ENCODE data around the gene FOXJ3. TPM values are rescaled to one million over a fixed set of nuclear protein-coding genes. Genes with fewer than 3 reads are reported as not detected.

The FOXJ3 gene
- polyA plus RNA-seq, 1 of the 3 experiments (the other 2 are of a cell fraction) = 16.0 TPM

GRCh38 chr1:42167611-42168390 is 167.2 kb downstream of the FOXJ3 start (continued):
- no peak for TF ChIP-seq YY1 (IDR thresholded peaks at IDR 0.05; ENCODE audit: low read depth)
- TF ChIP-seq, protein P1, sequence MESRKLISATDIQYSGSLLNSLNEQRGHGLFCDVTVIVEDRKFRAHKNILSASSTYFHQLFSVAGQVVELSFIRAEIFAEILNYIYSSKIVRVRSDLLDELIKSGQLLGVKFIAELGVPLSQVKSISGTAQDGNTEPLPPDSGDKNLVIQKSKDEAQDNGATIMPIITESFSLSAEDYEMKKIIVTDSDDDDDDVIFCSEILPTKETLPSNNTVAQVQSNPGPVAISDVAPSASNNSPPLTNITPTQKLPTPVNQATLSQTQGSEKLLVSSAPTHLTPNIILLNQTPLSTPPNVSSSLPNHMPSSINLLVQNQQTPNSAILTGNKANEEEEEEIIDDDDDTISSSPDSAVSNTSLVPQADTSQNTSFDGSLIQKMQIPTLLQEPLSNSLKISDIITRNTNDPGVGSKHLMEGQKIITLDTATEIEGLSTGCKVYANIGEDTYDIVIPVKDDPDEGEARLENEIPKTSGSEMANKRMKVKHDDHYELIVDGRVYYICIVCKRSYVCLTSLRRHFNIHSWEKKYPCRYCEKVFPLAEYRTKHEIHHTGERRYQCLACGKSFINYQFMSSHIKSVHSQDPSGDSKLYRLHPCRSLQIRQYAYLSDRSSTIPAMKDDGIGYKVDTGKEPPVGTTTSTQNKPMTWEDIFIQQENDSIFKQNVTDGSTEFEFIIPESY (IDR thresholded peaks at IDR 0.05; ENCODE audit: borderline replicate concordance, low read depth) = no peak

GRCh38 chr1:42165511-42166210 is 169.4 kb downstream of the FOXJ3 start:
- Histone ChIP-seq H3K27me3 (ENCODE audit: insufficient read depth) (no peaks in the 10 kb centered on the region), H2AFZ (ENCODE audit: low read depth) (no peak overlapping the region), H3K4me3 (ENCODE audit: low read depth in 2 of 2, low read length in 1 of 2) (no peak overlapping the region), H3K4me2 (no peak overlapping the region), H3K27ac (ENCODE audit: low read depth in 2 of 2, low read length in 1 of 2) (no peak overlapping the region), H3K36me3 (replicated peaks in 1 of 2; ENCODE audit: control insufficient read depth in 1 of 2, insufficient read depth in 2 of 2, low read length in 1 of 2) (no peaks in the 10 kb centered on the region), H3K9me3 (0 out of 2 replicates have a peak, but pooled peaks cover 2% of the 10 kb centered on the region), H3K9me2 (no peaks in the 10 kb centered on the region), H3K4me1 (ENCODE audit: control insufficient read depth in 1 of 2, insufficient read depth in 2 of 2, low read depth in 1 of 2, low read length in 1 of 2) (peaks cover 0 to 13% of the 10 kb centered on the region in 2 experiments; a peak in 1 of 4 replicates), H3K9ac (no peak overlapping the region), H3K79me2 (ENCODE audit: insufficient read depth) (no peaks in the 10 kb centered on the region), H4K20me1 (ENCODE audit: insufficient read depth) (no peaks in the 10 kb centered on the region), H3F3A (replicated peaks; ENCODE audit: insufficient read depth) (no peaks in the 10 kb centered on the region)
- TF ChIP-seq, protein P1 (IDR thresholded peaks at IDR 0.05; ENCODE audit: borderline replicate concordance, low read depth) = no peak
- TF ChIP-seq CHD2 (IDR thresholded peaks at IDR 0.05; ENCODE audit: low read length, partially characterized antibody) (peak; percentile 29), NFIC (IDR thresholded peaks at IDR 0.05; ENCODE audit: borderline replicate concordance) (peak; percentile 87), EP300 (IDR thresholded peaks at IDR 0.05; ENCODE audit: borderline replicate concordance in 1 of 2, low read depth in 1 of 2, low read length in 1 of 2) (no peak)
- ChIA-PET POLR2A (interaction anchor here (0.7 to 1.3 kb wide), 2 partner anchors 21 to 43 kb away, joined by 3 to 5 read pairs; no protein-coding TSS in a partner anchor), CTCF (interaction anchor here (0.5 to 1.8 kb wide), 6 partner anchors 8 to 247 kb away, joined by 3 to 10 read pairs (median 3); partner anchors contain the start of gene HIVEP3)
- peak; percentile 76 for DNase-seq
- 23% methylated on average over 12 of the region's 12 CpGs for WGBS (ENCODE audit: low lambda C conversion rate)
